H9 (cell line): ENCODE results near the gene ITGA2. TPM values are rescaled to one million over a fixed set of nuclear protein-coding genes. Genes with fewer than 3 reads are reported as not detected.

Experiments
- DNase-seq: peaks from one replicate; pipeline ENCODE4 v3.0.0-alpha.2; 2017
- H2AFZ ChIP-seq: one replicate; pipeline ENCODE4 v1.6.1; 2013; ENCODE audit warnings: mild to moderate bottlenecking, low read length, control low read depth, moderate library complexity
- H2AK5ac ChIP-seq: 2 replicates; pipeline ENCODE4 v1.6.1; 2013; ENCODE audit warnings: low read length, control low read depth, mixed read lengths; ENCODE audit not compliant: insufficient read length
- H2BK120ac ChIP-seq: one replicate; pipeline ENCODE4 v1.6.1; 2013; ENCODE audit warnings: low read depth, mild to moderate bottlenecking, low read length, control low read depth, inconsistent platforms; ENCODE audit not compliant: poor library complexity, severe bottlenecking
- H2BK12ac ChIP-seq: 2 replicates; pipeline ENCODE4 v1.6.1; 2013; ENCODE audit warnings: low read length, control low read depth, mixed read lengths, low read depth; ENCODE audit not compliant: insufficient read length
- H2BK15ac ChIP-seq: 2 replicates; pipeline ENCODE4 v1.6.1; 2013; ENCODE audit warnings: low read depth, low read length, control low read depth
- H2BK20ac ChIP-seq: one replicate; pipeline ENCODE4 v1.6.1; 2013; ENCODE audit warnings: low read depth, mild to moderate bottlenecking, low read length, control low read depth, inconsistent platforms; ENCODE audit not compliant: poor library complexity, severe bottlenecking
- H2BK5ac ChIP-seq: 2 replicates; pipeline ENCODE4 v1.6.1; 2013; ENCODE audit warnings: low read length, control low read depth, mixed read lengths; ENCODE audit not compliant: insufficient read length
- H3K14ac ChIP-seq: 2 replicates; pipeline ENCODE4 v1.6.1; 2013; ENCODE audit warnings: low read length, control low read depth; ENCODE audit not compliant: insufficient read depth
- H3K18ac ChIP-seq: 2 replicates; pipeline ENCODE4 v1.6.1; 2013; ENCODE audit warnings: low read depth, mild to moderate bottlenecking, mixed read lengths, low read length, control low read depth; ENCODE audit not compliant: insufficient read length
- H3K23ac ChIP-seq: 2 replicates; pipeline ENCODE4 v1.6.1; 2013; ENCODE audit warnings: low read length, control low read depth, mixed read lengths, low read depth; ENCODE audit not compliant: insufficient read length
- H3K23me2 ChIP-seq: 2 replicates; pipeline ENCODE4 v1.6.1; 2013; ENCODE audit warnings: low read depth, mild to moderate bottlenecking, mixed read lengths, low read length, control low read depth; ENCODE audit not compliant: insufficient read length, poor library complexity, severe bottlenecking
- H3K27ac ChIP-seq: 2 replicates; pipeline ENCODE4 v1.5.1; 2013; ENCODE audit warnings: low read length, control low read depth, mixed read lengths, low read depth; ENCODE audit not compliant: insufficient read length
- H3K27me3 ChIP-seq: 2 replicates; pipeline ENCODE4 v1.6.1; 2013; ENCODE audit warnings: low read length, control low read depth, inconsistent platforms; ENCODE audit not compliant: insufficient read depth
- H3K4ac ChIP-seq: 2 replicates; pipeline ENCODE4 v1.6.1; 2013; ENCODE audit warnings: low read depth, mild to moderate bottlenecking, control low read depth, inconsistent platforms, low read length, moderate library complexity
- H3K4me1 ChIP-seq: 2 replicates; pipeline ENCODE4 v1.6.1; 2013; ENCODE audit warnings: low read length, control low read depth, inconsistent platforms; ENCODE audit not compliant: insufficient read depth
- H3K4me2 ChIP-seq: 2 replicates; pipeline ENCODE4 v1.6.1; 2013; ENCODE audit warnings: low read length, control low read depth, mixed read lengths; ENCODE audit not compliant: insufficient read length, insufficient read depth
- H3K56ac ChIP-seq: 2 replicates; pipeline ENCODE4 v1.6.1; 2013; ENCODE audit warnings: low read depth, mild to moderate bottlenecking, mixed read lengths, low read length, control low read depth; ENCODE audit not compliant: insufficient read length
- H3K79me1 ChIP-seq: 2 replicates; pipeline ENCODE4 v1.6.1; 2013; ENCODE audit warnings: low read depth, mild to moderate bottlenecking, moderate library complexity, low read length, control low read depth, inconsistent platforms; ENCODE audit not compliant: insufficient read depth, poor library complexity, severe bottlenecking
- H3K79me2 ChIP-seq: 2 replicates; pipeline ENCODE4 v1.6.1; 2013; ENCODE audit warnings: low read length, control low read depth, inconsistent platforms; ENCODE audit not compliant: insufficient read depth
- H3K9ac ChIP-seq: 2 replicates; pipeline ENCODE4 v1.6.1; 2013; ENCODE audit warnings: low read length, control low read depth, mixed read lengths; ENCODE audit not compliant: insufficient read length; ENCODE audit errors: extremely low read depth
- H3K9me3 ChIP-seq: one replicate; pipeline ENCODE4 v1.6.1; 2013; ENCODE audit warnings: low read depth, low read length, inconsistent platforms; ENCODE audit not compliant: control insufficient read depth
- H3T11ph ChIP-seq: one replicate; pipeline ENCODE4 v1.6.1; 2013; ENCODE audit warnings: mild to moderate bottlenecking, low read length, control low read depth, inconsistent platforms
- H4K20me1 ChIP-seq: one replicate; pipeline ENCODE4 v1.6.1; 2013; ENCODE audit not compliant: control insufficient read depth, insufficient read length, insufficient read depth
- H4K5ac ChIP-seq: 2 replicates; pipeline ENCODE4 v1.6.1; 2013; ENCODE audit warnings: low read depth, mild to moderate bottlenecking, mixed read lengths, low read length, control low read depth; ENCODE audit not compliant: insufficient read length
- H4K8ac ChIP-seq: replicated peaks from 2 replicates; pipeline ENCODE4 v1.6.1; 2013; ENCODE audit warnings: low read length, control low read depth, mixed read lengths, low read depth; ENCODE audit not compliant: insufficient read length
- H4K91ac ChIP-seq: 2 replicates; pipeline ENCODE4 v1.6.1; 2013; ENCODE audit warnings: low read depth, mild to moderate bottlenecking, moderate library complexity, mixed read lengths, low read length, control low read depth; ENCODE audit not compliant: insufficient read length
- H3K27ac Mint-ChIP-seq, 3 experiments: 2 replicates in 2 of 3; 3 replicates in 1 of 3; pipeline ENCODE4 v1.8.0; 2020 to 2021; ENCODE audit warnings: mixed read lengths in 3 of 3, mild to moderate bottlenecking in 1 of 3, moderate library complexity in 1 of 3
- H3K27me3 Mint-ChIP-seq: 2 replicates; pipeline ENCODE4 v1.8.0; 2021; ENCODE audit warnings: low read depth, mild to moderate bottlenecking, moderate library complexity, mixed read lengths
- H3K36me3 Mint-ChIP-seq, 3 experiments: 2 replicates in 2 of 3; 3 replicates in 1 of 3; pipeline ENCODE4 v1.8.0; 2020 to 2021; ENCODE audit warnings: low read depth in 3 of 3, mixed read lengths in 3 of 3; ENCODE audit not compliant: insufficient read depth in 1 of 3
- H3K4me1 Mint-ChIP-seq, 2 experiments: 2 replicates each; pipeline ENCODE4 v1.8.0; 2020; ENCODE audit warnings: mixed read lengths in 2 of 2
- H3K4me3 Mint-ChIP-seq, 2 experiments: 2 replicates in 1 of 2; 3 replicates in 1 of 2; pipeline ENCODE4 v1.8.0; 2020 to 2021; ENCODE audit warnings: mild to moderate bottlenecking in 2 of 2, mixed read lengths in 2 of 2, moderate library complexity in 1 of 2
- H3K9me3 Mint-ChIP-seq, 2 experiments: 2 replicates in 1 of 2; 3 replicates in 1 of 2; pipeline ENCODE4 v1.8.0; 2020; ENCODE audit warnings: mild to moderate bottlenecking in 2 of 2, mixed read lengths in 2 of 2, moderate library complexity in 1 of 2
- CTCF ChIP-seq: fragments of 200-600 bp; sonication (generic); conservative IDR thresholded peaks from 3 replicates; pipeline ENCODE4 v1.8.0; 2021; ENCODE audit warnings: antibody characterized with exemption, mild to moderate bottlenecking
- total RNA-seq: library from RNA; stranded (reverse); gene quantifications from 2 replicates; pipeline ENCODE4 v1.2.1, GENCODE V29; 2021

ITGA2 gene
- total RNA-seq, 1 experiment from 2014 or later = 3.0 TPM

- Mint-ChIP-seq H3K27ac (no peak overlapping the region), H3K4me1 (peaks cover 5% of the 10 kb centered on the region in 2 experiments; a peak in 2 of 4 replicates), H3K36me3 (no peaks in the 10 kb centered on the region), H3K27me3 (no peaks in the 10 kb centered on the region; the same call in 1 of the 2 replicates), H3K9me3 (no peaks in the 10 kb centered on the region), H3K4me3 (no peak overlapping the region)
- Histone ChIP-seq H3K23me2 (no peaks in the 10 kb centered on the region), H3K79me2 (no peaks in the 10 kb centered on the region), H3K4ac (no peak overlapping the region), H3K4me1 (no peaks in the 10 kb centered on the region; the same call in 1 of the 2 replicates), H4K20me1 (no peaks in the 10 kb centered on the region), H3K27me3 (no peaks in the 10 kb centered on the region), H4K91ac (no peak overlapping the region), H2BK15ac (no peak overlapping the region), H2BK12ac (no peak overlapping the region), H2AFZ (no peak overlapping the region), H3K23ac (no peak overlapping the region), H3K9ac (no peak overlapping the region), H3K4me2 (no peak overlapping the region), H2AK5ac (no peak overlapping the region), H3K79me1 (no peaks in the 10 kb centered on the region), H3K56ac (no peak overlapping the region), H3K9me3 (no peaks in the 10 kb centered on the region), H3K14ac (no peak overlapping the region), H3K27ac (no peak overlapping the region), H3T11ph (no peak overlapping the region), H3K18ac (no peak overlapping the region), H2BK120ac (no peak overlapping the region), H4K5ac (no peak overlapping the region), H2BK20ac (no peak overlapping the region), H4K8ac (no peak overlapping the region), H2BK5ac (no peak overlapping the region)
- no peak for DNase-seq
- TF ChIP-seq CTCF = no peak
Measured at GRCh38 chr5:53034832-53035231, 45.7 kb downstream of the ITGA2 start.
